Trophoblast cell (in vitro differentiated cells and primary cell): ENCODE data around the gene WRNIP1.

Experiments
- DNase-seq, 2 donors: peaks; one replicate each; pipeline ENCODE4 v3.0.0-alpha.2; 2016
- H2AFZ ChIP-seq: 2 replicates; pipeline ENCODE4 v1.6.1; 2013; ENCODE audit warnings: low read length, moderate library complexity, mild to moderate bottlenecking; ENCODE audit not compliant: insufficient read depth, poor library complexity
- H2AK5ac ChIP-seq: 2 replicates; pipeline ENCODE4 v1.6.1; 2013; ENCODE audit warnings: mild to moderate bottlenecking, low read length
- H2BK120ac ChIP-seq: 2 replicates; pipeline ENCODE4 v1.6.1; 2013; ENCODE audit warnings: low read length, mild to moderate bottlenecking, moderate library complexity; ENCODE audit not compliant: insufficient read depth, poor library complexity
- H2BK12ac ChIP-seq: 2 replicates; pipeline ENCODE4 v1.6.1; 2013; ENCODE audit warnings: mild to moderate bottlenecking, low read length, moderate library complexity
- H2BK5ac ChIP-seq: 2 replicates; pipeline ENCODE4 v1.6.1; 2013; ENCODE audit warnings: low read length, low read depth, moderate library complexity, mild to moderate bottlenecking; ENCODE audit not compliant: poor library complexity
- H3K14ac ChIP-seq: 2 replicates; pipeline ENCODE4 v1.6.1; 2013; ENCODE audit warnings: mild to moderate bottlenecking, low read length
- H3K18ac ChIP-seq: 2 replicates; pipeline ENCODE4 v1.6.1; 2013; ENCODE audit warnings: mild to moderate bottlenecking, low read length
- H3K23ac ChIP-seq: 2 replicates; pipeline ENCODE4 v1.6.1; 2013; ENCODE audit warnings: low read length
- H3K27ac ChIP-seq: 2 replicates; pipeline ENCODE4 v1.5.1; 2013; ENCODE audit warnings: low read depth, mild to moderate bottlenecking, inconsistent platforms, low read length, moderate library complexity
- H3K27me3 ChIP-seq: 2 replicates; pipeline ENCODE4 v1.6.1; 2013; ENCODE audit warnings: inconsistent platforms, mild to moderate bottlenecking, low read length, moderate library complexity; ENCODE audit not compliant: insufficient read depth
- H3K36me3 ChIP-seq, 2 experiments: 1 replicate in 1 of 2; 2 replicates in 1 of 2; pipeline ENCODE4 v1.6.1; 2013; ENCODE audit warnings: low read length in 2 of 2, mild to moderate bottlenecking in 2 of 2, moderate library complexity in 1 of 2; ENCODE audit not compliant: insufficient read depth in 2 of 2, control insufficient read depth in 1 of 2
- H3K4ac ChIP-seq: 2 replicates; pipeline ENCODE4 v1.6.1; 2013; ENCODE audit warnings: low read depth, mild to moderate bottlenecking, low read length, moderate library complexity
- H3K4me1 ChIP-seq, 2 experiments: 1 replicate in 1 of 2; 2 replicates in 1 of 2; pipeline ENCODE4 v1.6.1; 2013; ENCODE audit warnings: low read length in 2 of 2, mild to moderate bottlenecking in 2 of 2, moderate library complexity in 1 of 2; ENCODE audit not compliant: insufficient read depth in 2 of 2, control insufficient read depth in 1 of 2
- H3K4me2 ChIP-seq: 2 replicates; pipeline ENCODE4 v1.6.1; 2013; ENCODE audit warnings: inconsistent platforms, mild to moderate bottlenecking, low read length, moderate library complexity
- H3K4me3 ChIP-seq: 2 replicates; pipeline ENCODE4 v1.5.1; 2013; ENCODE audit warnings: mild to moderate bottlenecking, low read depth, low read length, inconsistent platforms
- H3K79me1 ChIP-seq: one replicate; pipeline ENCODE4 v1.6.1; 2013; ENCODE audit warnings: low read length
- H3K79me2 ChIP-seq: 2 replicates; pipeline ENCODE4 v1.6.1; 2013; ENCODE audit warnings: low read length, mild to moderate bottlenecking; ENCODE audit not compliant: control insufficient read depth, insufficient read depth, poor library complexity
- H3K9ac ChIP-seq: 2 replicates; pipeline ENCODE4 v1.6.1; 2013; ENCODE audit warnings: mild to moderate bottlenecking, low read length
- H3K9me3 ChIP-seq: 2 replicates; pipeline ENCODE4 v1.6.1; 2013; ENCODE audit warnings: low read depth, mild to moderate bottlenecking, control low read depth, inconsistent platforms, low read length; ENCODE audit not compliant: insufficient read depth
- H4K12ac ChIP-seq: 2 replicates; pipeline ENCODE4 v1.6.1; 2013; ENCODE audit warnings: low read depth, mild to moderate bottlenecking, low read length, moderate library complexity
- H4K8ac ChIP-seq: 2 replicates; pipeline ENCODE4 v1.6.1; 2013; ENCODE audit warnings: low read depth, mild to moderate bottlenecking, low read length, moderate library complexity
- H4K91ac ChIP-seq: one replicate; pipeline ENCODE4 v1.6.1; 2013; ENCODE audit warnings: low read depth, mild to moderate bottlenecking, low read length, moderate library complexity
- WGBS: extraction: QIAGEN DNeasy Blood & Tissue Kit; methylation state at CpG from one replicate; pipeline ENCODE4 v1.1.7; 2013; ENCODE audit warnings: missing lambda C conversion rate; ENCODE audit not compliant: insufficient read length, insufficient coverage; ENCODE audit errors: extremely low coverage; 5-methylcytosine and 5-hydroxymethylcytosine counted together

The WRNIP1 gene

DNA sequence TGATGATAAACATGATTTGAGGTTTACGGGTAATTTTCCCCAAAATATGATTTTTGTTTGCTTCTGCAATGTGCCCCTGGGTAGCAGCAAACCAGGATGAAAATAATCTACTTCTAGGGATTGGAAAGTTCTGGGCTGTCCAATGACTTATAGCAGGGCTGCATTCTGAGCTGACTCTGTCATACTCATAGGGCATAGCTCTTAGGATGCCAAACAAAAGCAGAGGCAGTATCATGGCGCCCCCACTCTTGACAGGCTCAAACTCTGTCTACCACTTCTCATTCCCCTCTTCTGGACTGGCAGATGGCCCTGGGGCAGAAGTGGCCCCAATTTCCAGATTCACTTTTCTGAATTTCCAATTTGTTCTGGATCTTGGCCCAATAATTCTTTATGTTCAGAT is 66.2 kb downstream of the WRNIP1 start:
- no peaks in the 10 kb centered on the region for H3K9me3 ChIP-seq
- no peak overlapping the region for H2BK120ac ChIP-seq
- no peaks in the 10 kb centered on the region for H3K27me3 ChIP-seq
- no peak overlapping the region for H2BK12ac ChIP-seq
- peaks cover 3% of the 10 kb centered on the region in 2 experiments for H3K36me3 ChIP-seq
- no peak overlapping the region for H2AFZ ChIP-seq
- H3K9ac ChIP-seq: no peak overlapping the region
- H3K27ac ChIP-seq: no peak overlapping the region
- no peak overlapping the region for H2AK5ac ChIP-seq
- H4K91ac ChIP-seq: no peak overlapping the region
- no peak overlapping the region for H3K4ac ChIP-seq
- no peak for DNase-seq
- no peak overlapping the region for H3K18ac ChIP-seq
- H3K4me1 ChIP-seq: no peaks in the 10 kb centered on the region
- H3K4me3 ChIP-seq: no peak overlapping the region
- H4K12ac ChIP-seq: no peak overlapping the region
- H4K8ac ChIP-seq: no peak overlapping the region
- no peak overlapping the region for H3K14ac ChIP-seq
- H3K79me1 ChIP-seq: no peaks in the 10 kb centered on the region
- no peak overlapping the region for H3K4me2 ChIP-seq
- H3K23ac ChIP-seq: no peak overlapping the region
- no peak overlapping the region for H2BK5ac ChIP-seq
- no CpG with 5 or more reads among the region's 2 CpGs for whole genome bisulfite sequencing
- no peaks in the 10 kb centered on the region for H3K79me2 ChIP-seq

DNA sequence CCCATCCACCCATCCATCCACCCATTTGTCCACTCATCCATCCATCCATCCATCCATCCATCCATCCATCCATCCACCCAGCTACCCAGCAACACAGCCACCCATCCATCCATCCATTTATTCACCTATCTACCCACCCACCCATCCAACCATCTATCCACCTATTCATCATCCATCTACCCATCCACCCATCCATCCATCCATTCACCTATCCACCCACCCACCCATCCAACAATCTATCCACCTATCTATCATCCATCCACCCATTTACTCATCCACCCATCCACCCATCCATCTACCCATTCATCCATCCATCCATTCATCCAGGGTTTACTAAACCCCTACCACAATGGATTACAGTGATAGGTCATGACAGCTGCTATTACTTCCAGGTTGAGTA is 69.1 kb downstream of the WRNIP1 start:
- Histone ChIP-seq H3K4me3 (no peak overlapping the region), H3K9me3 (no peaks in the 10 kb centered on the region), H3K27me3 (no peaks in the 10 kb centered on the region), H2BK12ac (no peak overlapping the region), H3K23ac (no peak overlapping the region), H2AFZ (no peak overlapping the region), H3K14ac (no peak overlapping the region), H3K79me2 (no peaks in the 10 kb centered on the region), H3K4ac (no peak overlapping the region), H2BK120ac (no peak overlapping the region), H4K12ac (no peak overlapping the region), H3K4me1 (no peaks in the 10 kb centered on the region), H4K91ac (no peak overlapping the region), H4K8ac (no peak overlapping the region), H3K9ac (no peak overlapping the region), H3K27ac (no peak overlapping the region), H3K4me2 (no peak overlapping the region), H2AK5ac (no peak overlapping the region), H3K18ac (no peak overlapping the region), H3K79me1 (no peaks in the 10 kb centered on the region), H2BK5ac (no peak overlapping the region), H3K36me3 (peaks cover 3 to 5% of the 10 kb centered on the region in 2 experiments)
- DNase-seq: no peak
